Vagina (tissue), 2 donors: ENCODE results near the gene GAREM1. TPM values are rescaled to one million over a fixed set of nuclear protein-coding genes. Genes with fewer than 3 reads are reported as not detected.
"Not testable (repeated sequence)": the region's sequence is repeated elsewhere in the genome, so short reads cannot be mapped to it uniquely, and the experiment has no call there.

Source experiments
- DNase-seq, 2 donors: peaks; one replicate each; pipeline ENCODE4 v3.0.0-alpha.2; 2017; ENCODE audit errors: extremely low spot score in 2 of 2
- H3K27ac ChIP-seq: fragments of 200-600 bp; sonication (generic); one replicate; pipeline ENCODE4 v1.5.1; 2019
- H3K27me3 ChIP-seq: fragments of 200-600 bp; sonication (generic); one replicate; pipeline ENCODE4 v1.5.1; 2019
- H3K36me3 ChIP-seq, 2 donors: fragments of 200-600 bp; sonication (generic); one replicate each; pipeline ENCODE4 v1.5.1; 2017 to 2019
- H3K4me1 ChIP-seq: fragments of 200-600 bp; sonication (generic); one replicate; pipeline ENCODE4 v1.5.1; 2019
- H3K4me3 ChIP-seq, 2 donors: fragments of 200-600 bp; sonication (generic); 1 replicate in 1 of 2; 2 replicates in 1 of 2; pipeline ENCODE4 v1.5.1; 2016 to 2019
- H3K9me3 ChIP-seq: fragments of 200-600 bp; sonication (generic); one replicate; pipeline ENCODE4 v1.5.1; 2019
- POLR2A ChIP-seq, 2 donors: fragments of 450-650 bp; IDR thresholded peaks; one replicate each; pipeline ENCODE4 v1.6.1; 2017; ENCODE audit warnings: antibody characterized with exemption in 2 of 2, mild to moderate bottlenecking in 2 of 2, moderate library complexity in 2 of 2
- POLR2AphosphoS5 ChIP-seq, 2 donors: sonication (generic); formaldehyde crosslinking; IDR thresholded peaks; one replicate each; pipeline ENCODE4 v1.9.0; 2017; ENCODE audit warnings: antibody characterized with exemption in 2 of 2, mild to moderate bottlenecking in 2 of 2, low read depth in 1 of 2; ENCODE audit not compliant: insufficient read depth in 1 of 2
- intact Hi-C: fragments of 100-400 bp; cut with DNase I; formaldehyde crosslinking; loops from one replicate; pipeline ENCODE4 v1.15.1; 2023
- total RNA-seq: library from RNA; depleted of rRNA; stranded (reverse); fragments of >200 nt; gene quantifications from one replicate; pipeline ENCODE4 v1.2.3, GENCODE V29; 2016
- TF ChIP-seq, protein P1 (sequence below), 3 experiments: fragments of 450-650 bp in 2 of 3; fragments of 200-600 bp in 1 of 3; sonication (generic) in 1 of 3; IDR thresholded peaks; one replicate each; pipeline ENCODE4 v1.5.1; 2017 to 2019; ENCODE audit warnings: antibody characterized with exemption in 3 of 3, mild to moderate bottlenecking in 2 of 3, moderate library complexity in 2 of 3

GAREM1 gene
- total RNA-seq, 1 donor from 2014 or later = 15.7 TPM

DNA sequence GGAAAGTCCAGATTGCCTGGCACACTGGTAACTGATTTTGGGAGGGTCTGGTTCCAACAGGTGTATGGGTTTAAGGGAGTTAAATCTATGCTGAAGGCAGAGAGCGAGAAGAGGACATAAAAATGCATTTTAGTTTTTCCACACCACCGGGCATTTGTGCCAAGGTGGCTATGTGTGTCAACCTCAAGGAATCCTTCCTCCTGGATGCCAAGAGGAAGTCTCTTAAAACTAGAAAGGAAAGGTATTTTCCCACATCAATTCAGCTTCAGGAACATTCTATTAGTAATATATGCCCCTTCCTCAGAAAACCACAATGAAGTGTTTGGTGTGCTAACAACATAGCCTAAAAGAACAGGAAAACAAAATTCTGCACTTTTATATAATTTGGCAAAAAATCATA is 5.4 kb upstream of the GAREM1 start:
- intact Hi-C loops = loop anchor here (10.0 kb wide), 1 partner anchor 181 kb away; no protein-coding TSS in a partner anchor
- no peak for DNase-seq
- no peak overlapping the region for H3K27ac ChIP-seq
- no peak overlapping the region for H3K4me3 ChIP-seq
- no peaks in the 10 kb centered on the region for H3K27me3 ChIP-seq
- no peaks in the 10 kb centered on the region for H3K36me3 ChIP-seq
- no peaks in the 10 kb centered on the region for H3K9me3 ChIP-seq
- H3K4me1 ChIP-seq = peaks cover 8% of the 10 kb centered on the region
- TF ChIP-seq POLR2AphosphoS5 (IDR thresholded peaks at IDR 0.05; ENCODE audit: insufficient read depth in 1 of 2, low read depth in 1 of 2) (no peak), POLR2A (IDR thresholded peaks at IDR 0.05) (no peak)
- TF ChIP-seq, protein P1, sequence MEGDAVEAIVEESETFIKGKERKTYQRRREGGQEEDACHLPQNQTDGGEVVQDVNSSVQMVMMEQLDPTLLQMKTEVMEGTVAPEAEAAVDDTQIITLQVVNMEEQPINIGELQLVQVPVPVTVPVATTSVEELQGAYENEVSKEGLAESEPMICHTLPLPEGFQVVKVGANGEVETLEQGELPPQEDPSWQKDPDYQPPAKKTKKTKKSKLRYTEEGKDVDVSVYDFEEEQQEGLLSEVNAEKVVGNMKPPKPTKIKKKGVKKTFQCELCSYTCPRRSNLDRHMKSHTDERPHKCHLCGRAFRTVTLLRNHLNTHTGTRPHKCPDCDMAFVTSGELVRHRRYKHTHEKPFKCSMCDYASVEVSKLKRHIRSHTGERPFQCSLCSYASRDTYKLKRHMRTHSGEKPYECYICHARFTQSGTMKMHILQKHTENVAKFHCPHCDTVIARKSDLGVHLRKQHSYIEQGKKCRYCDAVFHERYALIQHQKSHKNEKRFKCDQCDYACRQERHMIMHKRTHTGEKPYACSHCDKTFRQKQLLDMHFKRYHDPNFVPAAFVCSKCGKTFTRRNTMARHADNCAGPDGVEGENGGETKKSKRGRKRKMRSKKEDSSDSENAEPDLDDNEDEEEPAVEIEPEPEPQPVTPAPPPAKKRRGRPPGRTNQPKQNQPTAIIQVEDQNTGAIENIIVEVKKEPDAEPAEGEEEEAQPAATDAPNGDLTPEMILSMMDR (IDR thresholded peaks at IDR 0.05) = no peak

DNA sequence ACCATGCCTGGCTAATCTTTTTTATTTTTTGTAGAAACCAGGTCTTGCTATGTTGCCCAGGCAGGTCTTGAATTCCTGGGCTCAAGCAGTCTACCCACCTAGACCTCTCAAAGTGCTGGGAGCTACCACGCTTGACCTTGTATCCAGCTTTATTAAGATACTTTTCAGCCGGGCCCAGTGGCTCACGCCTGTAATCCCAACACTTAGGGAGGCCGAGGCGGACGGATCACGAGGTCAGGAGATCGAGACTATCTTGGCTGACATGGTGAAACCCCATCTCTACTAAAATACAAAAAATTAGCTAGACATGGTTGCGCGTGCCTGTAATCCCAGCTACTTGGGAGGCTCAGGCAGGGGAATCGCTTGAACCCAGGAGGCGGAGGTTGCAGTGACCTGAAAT is 4.4 kb upstream of the GAREM1 start:
- H3K4me1 ChIP-seq, H3K27me3 ChIP-seq, H3K36me3 ChIP-seq, H3K27ac ChIP-seq, DNase-seq, H3K9me3 ChIP-seq, H3K4me3 ChIP-seq: not testable (repeated sequence)
- intact Hi-C loops = loop anchor here (10.0 kb wide), 1 partner anchor 180 kb away; no protein-coding TSS in a partner anchor

DNA sequence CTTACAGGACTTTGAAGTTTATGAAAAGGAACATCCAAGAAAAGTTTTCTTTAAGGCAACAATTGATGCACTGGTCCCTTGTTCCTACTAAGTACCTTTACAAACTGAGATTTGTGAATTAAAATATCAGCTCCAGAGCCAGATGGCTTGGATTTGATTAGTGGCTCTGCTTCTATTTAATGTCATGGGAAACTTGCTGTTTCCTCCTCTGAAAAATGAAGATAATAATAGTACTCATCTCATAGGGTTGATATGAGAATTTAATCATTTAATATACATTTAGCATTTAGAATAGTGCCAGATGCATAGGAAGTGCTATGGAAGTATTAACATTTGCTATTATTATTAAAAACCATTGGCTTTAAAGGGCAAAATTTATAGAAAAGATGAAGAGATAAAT is 2.6 kb upstream of the GAREM1 start:
- Histone ChIP-seq H3K27ac (no peak overlapping the region), H3K4me3 (no peak overlapping the region), H3K9me3 (no peaks in the 10 kb centered on the region), H3K36me3 (no peaks in the 10 kb centered on the region), H3K27me3 (no peaks in the 10 kb centered on the region), H3K4me1 (peaks cover 15% of the 10 kb centered on the region)
- no peak for DNase-seq
- intact Hi-C loops = loop anchor here (10.0 kb wide), 1 partner anchor 179 kb away; no protein-coding TSS in a partner anchor
- TF ChIP-seq POLR2AphosphoS5 (IDR thresholded peaks at IDR 0.05; ENCODE audit: insufficient read depth in 1 of 2, low read depth in 1 of 2) (no peak), POLR2A (IDR thresholded peaks at IDR 0.05) (no peak)
- TF ChIP-seq, protein P1 (IDR thresholded peaks at IDR 0.05) = no peak

DNA sequence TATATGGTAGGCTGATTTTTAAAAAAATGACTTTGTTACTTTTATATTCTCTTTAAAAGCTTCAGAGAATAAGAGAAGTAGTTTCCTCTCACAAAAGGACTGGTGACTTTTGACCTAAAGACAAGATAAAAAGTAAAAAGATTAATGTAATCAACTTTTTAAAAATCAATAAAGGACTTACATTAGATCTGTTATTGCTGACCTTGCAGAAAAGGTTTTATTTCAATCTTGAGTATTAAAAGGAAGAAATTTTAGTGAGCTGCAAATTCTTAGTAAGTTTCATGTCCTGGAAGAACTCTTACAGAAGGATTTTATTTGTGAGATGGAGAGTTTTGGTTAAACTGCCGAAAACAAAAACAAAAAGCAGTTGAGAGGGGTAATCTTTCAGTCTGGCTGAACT is 2.2 kb upstream of the GAREM1 start:
- Histone ChIP-seq H3K27me3 (no peaks in the 10 kb centered on the region), H3K36me3 (no peaks in the 10 kb centered on the region), H3K4me3 (no peak overlapping the region), H3K4me1 (peaks cover 20% of the 10 kb centered on the region), H3K27ac (no peak overlapping the region), H3K9me3 (no peaks in the 10 kb centered on the region)
- no peak for DNase-seq
- intact Hi-C loops = loop anchor here (10.0 kb wide), 1 partner anchor 178 kb away; no protein-coding TSS in a partner anchor
- no peak for TF ChIP-seq POLR2AphosphoS5 (IDR thresholded peaks at IDR 0.05; ENCODE audit: insufficient read depth in 1 of 2, low read depth in 1 of 2)
- TF ChIP-seq, protein P1 (IDR thresholded peaks at IDR 0.05) = no peak
- no peak for TF ChIP-seq POLR2A (IDR thresholded peaks at IDR 0.05)

DNA sequence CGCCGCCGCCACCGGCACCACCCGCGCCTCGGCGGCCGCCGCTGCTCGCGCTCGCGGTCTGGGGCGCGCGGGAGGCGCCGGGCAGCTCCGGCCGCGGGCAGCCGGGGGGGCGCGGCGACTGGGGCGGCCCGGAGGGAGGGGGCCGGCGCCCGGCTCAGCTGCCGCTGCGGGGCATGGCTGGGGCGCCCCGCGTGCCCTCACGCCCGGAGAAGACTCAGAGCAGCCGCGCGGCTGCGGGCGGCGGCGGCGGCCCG is 295 bp downstream of the GAREM1 start:
- Histone ChIP-seq H3K4me1 (peaks cover 26% of the 10 kb centered on the region), H3K4me3 (peak overlapping the region; percentile 68 to 81), H3K36me3 (no peaks in the 10 kb centered on the region), H3K27me3 (no peaks in the 10 kb centered on the region), H3K9me3 (no peaks in the 10 kb centered on the region), H3K27ac (peak overlapping the region; percentile 85)
- intact Hi-C loops = loop anchor here (10.0 kb wide), 1 partner anchor 176 kb away; no protein-coding TSS in a partner anchor
- DNase-seq = no peak
- TF ChIP-seq POLR2A (IDR thresholded peaks at IDR 0.05) (no peak), POLR2AphosphoS5 (IDR thresholded peaks at IDR 0.05; ENCODE audit: insufficient read depth in 1 of 2, low read depth in 1 of 2) (no peak)
- TF ChIP-seq, protein P1 (IDR thresholded peaks at IDR 0.05) = no peak
